Measurements from ENCODE around the gene BOC. TPM values are rescaled to one million over a fixed set of nuclear protein-coding genes. Genes with fewer than 3 reads are reported as not detected.

Gene BOC
- total RNA-seq, 1 donor = 22.8 TPM

GRCh38 chr3:113285226-113285625, 73.9 kb downstream of the BOC start:
- no peak overlapping the region for H3K4me2 ChIP-seq (ENCODE audit: insufficient read depth, low read length)
- H3K4me3 ChIP-seq (ENCODE audit: insufficient read depth, low read length) = no peak overlapping the region
- H2AFZ ChIP-seq (ENCODE audit: low read length) = no peak overlapping the region
- no peak for DNase-seq (ENCODE audit: insufficient read length, low spot score, missing footprints)
- no peaks in the 10 kb centered on the region for H3K9me3 ChIP-seq (ENCODE audit: low read depth, low read length)
- H3K79me2 ChIP-seq (ENCODE audit: insufficient read depth, low read length) = no peaks in the 10 kb centered on the region
- peaks cover 17% of the 10 kb centered on the region for H3K4me1 ChIP-seq (ENCODE audit: insufficient read depth, low read length)
- H3K36me3 ChIP-seq (ENCODE audit: insufficient read depth, low read length) = peaks cover 4% of the 10 kb centered on the region
- no peaks in the 10 kb centered on the region for H4K20me1 ChIP-seq (ENCODE audit: insufficient read depth, low read length)
- H3K27ac ChIP-seq (ENCODE audit: low read depth, low read length) = no peak overlapping the region
- no peak for TF ChIP-seq CTCF (IDR thresholded peaks at IDR 0.05; ENCODE audit: extremely low read depth, low read depth, low read length)
- no peaks in the 10 kb centered on the region for H3K27me3 ChIP-seq (ENCODE audit: insufficient read depth, low read length)

GRCh38 chr3:113285741-113286140, 74.4 kb downstream of the BOC start:
- no peak for TF ChIP-seq CTCF (IDR thresholded peaks at IDR 0.05; ENCODE audit: extremely low read depth, low read depth, low read length)
- no peak overlapping the region for H3K27ac ChIP-seq (ENCODE audit: low read depth, low read length)
- H3K79me2 ChIP-seq (ENCODE audit: insufficient read depth, low read length) = no peaks in the 10 kb centered on the region
- no peaks in the 10 kb centered on the region for H4K20me1 ChIP-seq (ENCODE audit: insufficient read depth, low read length)
- H3K4me1 ChIP-seq (ENCODE audit: insufficient read depth, low read length) = peaks cover 17% of the 10 kb centered on the region
- no peak overlapping the region for H2AFZ ChIP-seq (ENCODE audit: low read length)
- H3K4me3 ChIP-seq (ENCODE audit: insufficient read depth, low read length) = no peak overlapping the region
- DNase-seq (ENCODE audit: insufficient read length, low spot score, missing footprints) = no peak
- no peak overlapping the region for H3K4me2 ChIP-seq (ENCODE audit: insufficient read depth, low read length)
- H3K9me3 ChIP-seq (ENCODE audit: low read depth, low read length) = no peaks in the 10 kb centered on the region
- H3K27me3 ChIP-seq (ENCODE audit: insufficient read depth, low read length) = no peaks in the 10 kb centered on the region
- peaks cover 1% of the 10 kb centered on the region for H3K36me3 ChIP-seq (ENCODE audit: insufficient read depth, low read length)

GRCh38 chr3:113286524-113286923, 75.2 kb downstream of the BOC start:
- Histone ChIP-seq H3K79me2 (ENCODE audit: insufficient read depth, low read length) (no peaks in the 10 kb centered on the region), H3K4me2 (ENCODE audit: insufficient read depth, low read length) (no peak overlapping the region), H3K4me1 (ENCODE audit: insufficient read depth, low read length) (peaks cover 17% of the 10 kb centered on the region), H3K27ac (ENCODE audit: low read depth, low read length) (peak overlapping the region; percentile 63), H3K36me3 (ENCODE audit: insufficient read depth, low read length) (no peaks in the 10 kb centered on the region), H2AFZ (ENCODE audit: low read length) (no peak overlapping the region), H3K27me3 (ENCODE audit: insufficient read depth, low read length) (no peaks in the 10 kb centered on the region), H3K9me3 (ENCODE audit: low read depth, low read length) (no peaks in the 10 kb centered on the region), H3K4me3 (ENCODE audit: insufficient read depth, low read length) (no peak overlapping the region), H4K20me1 (ENCODE audit: insufficient read depth, low read length) (no peaks in the 10 kb centered on the region)
- TF ChIP-seq CTCF (IDR thresholded peaks at IDR 0.05; ENCODE audit: extremely low read depth, low read depth, low read length) = no peak
- DNase-seq (ENCODE audit: insufficient read length, low spot score, missing footprints) = no peak

- H3K9me3 ChIP-seq (ENCODE audit: low read depth, low read length) = no peaks in the 10 kb centered on the region
- H3K4me3 ChIP-seq (ENCODE audit: insufficient read depth, low read length) = peak overlapping the region; percentile 29
- H3K27ac ChIP-seq (ENCODE audit: low read depth, low read length) = peak overlapping the region; percentile 63
- H3K36me3 ChIP-seq (ENCODE audit: insufficient read depth, low read length) = no peaks in the 10 kb centered on the region
- TF ChIP-seq CTCF (IDR thresholded peaks at IDR 0.05; ENCODE audit: extremely low read depth, low read depth, low read length) = no peak
- H4K20me1 ChIP-seq (ENCODE audit: insufficient read depth, low read length) = no peaks in the 10 kb centered on the region
- peak; percentile 95 for DNase-seq (ENCODE audit: insufficient read length, low spot score, missing footprints)
- H2AFZ ChIP-seq (ENCODE audit: low read length) = peak overlapping the region; percentile 41
- peaks cover 17% of the 10 kb centered on the region for H3K4me1 ChIP-seq (ENCODE audit: insufficient read depth, low read length)
- peak overlapping the region; percentile 65 for H3K4me2 ChIP-seq (ENCODE audit: insufficient read depth, low read length)
- H3K27me3 ChIP-seq (ENCODE audit: insufficient read depth, low read length) = no peaks in the 10 kb centered on the region
- no peaks in the 10 kb centered on the region for H3K79me2 ChIP-seq (ENCODE audit: insufficient read depth, low read length)
Observed at GRCh38 chr3:113287111-113287802, 75.9 kb downstream of the BOC start.

All from osteoblast (primary cell).